ENCODE measurements around the gene PIP4K2A.

Gene PIP4K2A

GRCh38 chr10:22638863-22639262, 75.5 kb downstream of the PIP4K2A start:
- DNase-seq (ENCODE audit: low read depth) = no peak

- no peak for DNase-seq (ENCODE audit: low read depth)
These were observed 76.9 kb downstream of the PIP4K2A start for GRCh38 chr10:22637491-22637890.

GRCh38 chr10:22635650-22636049, 78.7 kb downstream of the PIP4K2A start:
- no peak for DNase-seq (ENCODE audit: low read depth)

GRCh38 chr10:22634606-22635459, 79.5 kb downstream of the PIP4K2A start:
- DNase-seq (ENCODE audit: low read depth) = no peak

GRCh38 chr10:22634093-22634492, 80.3 kb downstream of the PIP4K2A start:
- no peak for DNase-seq (ENCODE audit: low read depth)

- no peak for DNase-seq (ENCODE audit: low read depth)
These were observed 80.8 kb downstream of the PIP4K2A start for GRCh38 chr10:22633528-22633927.

GRCh38 chr10:22633106-22633505, 81.3 kb downstream of the PIP4K2A start:
- DNase-seq (ENCODE audit: low read depth) = no peak

- DNase-seq (ENCODE audit: low read depth) = no peak
These were observed 82.6 kb downstream of the PIP4K2A start for GRCh38 chr10:22631646-22632278.

- no peak for DNase-seq (ENCODE audit: low read depth)
These were observed 83.2 kb downstream of the PIP4K2A start for GRCh38 chr10:22631185-22631584.

- DNase-seq (ENCODE audit: low read depth) = no peak
These were observed 83.9 kb downstream of the PIP4K2A start for GRCh38 chr10:22630234-22631174.

GRCh38 chr10:22629852-22630233, 84.5 kb downstream of the PIP4K2A start:
- no peak for DNase-seq (ENCODE audit: low read depth)

GRCh38 chr10:22629126-22629525, 85.3 kb downstream of the PIP4K2A start:
- no peak for DNase-seq (ENCODE audit: low read depth)

GRCh38 chr10:22628309-22628708, 86.1 kb downstream of the PIP4K2A start:
- DNase-seq (ENCODE audit: low read depth) = no peak

GRCh38 chr10:22626784-22627183, 87.6 kb downstream of the PIP4K2A start:
- DNase-seq (ENCODE audit: low read depth) = no peak

- no peak for DNase-seq (ENCODE audit: low read depth)
These were observed 88.7 kb downstream of the PIP4K2A start for GRCh38 chr10:22625516-22626290.

GRCh38 chr10:22624287-22624738, 90.1 kb downstream of the PIP4K2A start:
- no peak for DNase-seq (ENCODE audit: low read depth)

GRCh38 chr10:22623633-22624253, 90.6 kb downstream of the PIP4K2A start:
- DNase-seq (ENCODE audit: low read depth) = no peak

- DNase-seq (ENCODE audit: low read depth) = no peak
These were observed 92.1 kb downstream of the PIP4K2A start for GRCh38 chr10:22622242-22622806.

GRCh38 chr10:22621726-22622125, 92.7 kb downstream of the PIP4K2A start:
- no peak for DNase-seq (ENCODE audit: low read depth)

- no peak for DNase-seq (ENCODE audit: low read depth)
These were observed 93.4 kb downstream of the PIP4K2A start for GRCh38 chr10:22620929-22621328.

Data from activated T-helper 9 cell treated with anti-CD3 and anti-CD28 coated beads, Interleukin-2, amount 50 U/mL, for 16 hours (primary cell).